Stimulated activated CD8-positive, alpha-beta memory T cell treated with anti-CD3 and anti-CD28 coated beads, Interleukin-4, amount 100 ng/mL, for 48 hours (primary cell): ENCODE results near the gene SHROOM3.
A peak's percentile ranks its signal among the peaks of the same experiment; 100 is the strongest.

Source experiments
- DNase-seq: peaks from one replicate; pipeline ENCODE4 v3.0.0-alpha.2; 2020

SHROOM3 gene

GRCh38 chr4:76733068-76733771 lies 298.2 kb downstream of the SHROOM3 start:
- DNase-seq: no peak

GRCh38 chr4:76736414-76736813 lies 301.4 kb downstream of the SHROOM3 start:
- DNase-seq: no peak

DNA sequence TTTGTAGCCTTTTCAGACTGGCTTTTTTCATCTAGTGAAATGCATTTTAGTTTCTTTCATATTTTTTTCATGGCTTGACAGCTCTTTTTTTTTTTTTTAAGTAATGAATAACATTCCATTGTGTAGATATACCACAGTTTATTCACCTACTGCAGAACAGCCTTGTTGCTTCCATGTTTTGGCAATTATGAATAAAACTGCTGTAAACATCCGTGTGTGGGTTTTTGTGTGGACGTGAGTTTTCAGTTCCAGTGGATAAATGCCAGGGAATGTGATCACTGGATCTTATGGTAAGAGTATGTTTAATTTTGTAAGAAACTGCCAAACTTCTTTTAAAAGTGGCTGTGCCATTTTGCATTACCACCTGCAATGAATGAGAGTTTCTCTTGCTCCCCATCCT lies 302.2 kb downstream of the SHROOM3 start:
- DNase-seq: no peak

DNA sequence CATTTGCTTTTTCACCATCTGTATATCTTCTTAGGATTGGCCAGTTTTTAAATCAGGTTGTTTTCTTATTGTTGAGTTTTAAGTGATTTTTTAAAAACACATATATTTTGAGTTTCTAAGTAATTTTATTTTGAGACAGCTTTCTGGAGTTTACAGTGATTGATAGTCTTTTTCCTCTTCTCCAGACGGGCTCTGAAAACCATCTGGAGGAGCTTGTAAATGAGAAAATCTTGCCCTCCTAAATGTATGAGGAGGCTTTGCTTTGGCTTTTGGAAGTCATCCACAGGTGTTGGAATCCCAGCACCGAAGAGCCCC lies 302.7 kb downstream of the SHROOM3 start:
- DNase-seq: no peak

- peak; percentile 46 for DNase-seq
Observed at GRCh38 chr4:76738086-76738931, 303.3 kb downstream of the SHROOM3 start.

DNA sequence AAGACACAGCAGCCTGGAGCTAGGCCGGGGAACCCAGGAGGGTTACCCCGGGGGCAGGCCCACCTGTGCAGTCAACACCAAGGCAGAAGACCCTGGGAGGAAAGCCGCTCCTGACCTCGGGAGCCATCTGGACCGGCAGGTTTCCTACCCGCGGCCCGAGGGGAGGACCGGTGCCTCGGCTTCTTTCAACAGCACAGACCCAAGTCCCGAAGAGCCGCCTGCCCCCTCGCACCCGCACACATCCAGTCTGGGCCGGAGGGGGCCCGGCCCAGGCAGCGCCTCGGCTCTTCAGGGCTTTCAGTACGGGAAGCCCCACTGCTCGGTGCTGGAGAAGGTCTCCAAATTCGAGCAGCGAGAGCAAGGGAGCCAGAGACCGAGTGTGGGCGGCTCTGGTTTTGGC lies 305.2 kb downstream of the SHROOM3 start:
- no peak for DNase-seq

GRCh38 chr4:76740866-76741662 lies 306.0 kb downstream of the SHROOM3 start:
- DNase-seq: no peak

- no peak for DNase-seq
Observed at GRCh38 chr4:76741663-76742020, 306.6 kb downstream of the SHROOM3 start.

GRCh38 chr4:76744241-76744921 lies 309.4 kb downstream of the SHROOM3 start:
- no peak for DNase-seq

- no peak for DNase-seq
Observed at GRCh38 chr4:76745240-76745639, 310.2 kb downstream of the SHROOM3 start.

GRCh38 chr4:76747563-76747962 lies 312.5 kb downstream of the SHROOM3 start:
- DNase-seq: no peak

DNA sequence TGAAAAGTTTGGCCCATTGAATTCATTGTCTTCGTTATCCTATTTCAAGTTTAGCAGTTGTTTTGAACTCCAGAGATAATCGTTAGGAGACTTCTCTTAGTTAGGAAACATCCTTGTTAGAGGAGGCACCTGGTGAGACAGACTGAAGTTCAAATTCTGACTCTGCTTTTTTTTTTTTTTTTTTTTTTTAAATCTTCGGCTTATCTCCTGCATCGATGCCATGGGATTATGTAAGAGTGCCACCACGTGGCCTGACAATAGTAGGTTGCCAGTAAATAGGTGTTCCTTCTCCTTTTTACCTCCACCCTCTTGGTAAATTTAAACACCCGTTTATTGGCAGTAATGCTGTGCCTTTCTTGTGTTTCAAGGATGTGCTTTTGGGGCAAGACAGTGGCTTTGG lies 313.6 kb downstream of the SHROOM3 start:
- no peak for DNase-seq

DNA sequence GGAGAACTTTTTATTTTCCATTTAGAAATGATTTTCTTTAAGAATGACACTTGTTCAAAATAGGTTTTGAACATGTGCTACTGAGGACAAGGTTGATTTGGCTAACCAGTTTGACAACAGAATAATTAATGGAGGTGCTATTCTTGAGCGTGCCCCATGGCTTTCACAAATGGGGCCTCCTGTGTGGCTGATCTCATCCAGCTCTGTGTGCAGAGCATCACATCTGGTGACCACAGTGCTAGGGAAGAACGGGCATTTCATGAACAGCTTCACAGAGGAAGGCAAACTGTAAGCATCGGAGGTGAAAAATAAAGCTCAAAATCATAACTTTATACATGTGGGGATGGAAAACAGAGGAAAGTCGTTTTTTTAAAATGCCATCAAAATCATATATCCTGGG lies 314.3 kb downstream of the SHROOM3 start:
- no peak for DNase-seq

- DNase-seq: no peak
Observed at GRCh38 chr4:76750716-76751115, 315.7 kb downstream of the SHROOM3 start.

- no peak for DNase-seq
Observed at GRCh38 chr4:76751612-76752343, 316.7 kb downstream of the SHROOM3 start.

GRCh38 chr4:76752861-76753501 lies 318.0 kb downstream of the SHROOM3 start:
- no peak for DNase-seq

DNA sequence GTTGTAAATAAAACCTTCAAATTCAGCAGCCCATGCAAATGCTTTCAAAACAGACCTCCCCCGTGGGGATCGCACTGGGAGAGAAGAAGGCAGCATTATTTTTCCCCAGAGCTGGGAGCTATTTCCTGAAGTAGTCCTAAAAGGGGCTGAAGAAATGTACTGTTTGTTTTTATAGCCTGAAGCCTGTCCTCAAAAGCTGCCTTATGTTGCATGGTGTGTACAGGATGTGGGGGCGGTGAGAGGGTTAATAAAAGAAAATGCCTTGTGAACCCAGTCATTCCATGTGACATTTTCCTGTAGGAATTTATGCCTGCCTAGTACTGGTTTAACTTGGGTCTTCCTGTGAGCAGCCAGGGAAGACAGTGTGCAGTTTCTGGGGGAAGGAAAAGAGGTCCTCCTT lies 318.8 kb downstream of the SHROOM3 start:
- no peak for DNase-seq

GRCh38 chr4:76754439-76754838 lies 319.4 kb downstream of the SHROOM3 start:
- DNase-seq: no peak

DNA sequence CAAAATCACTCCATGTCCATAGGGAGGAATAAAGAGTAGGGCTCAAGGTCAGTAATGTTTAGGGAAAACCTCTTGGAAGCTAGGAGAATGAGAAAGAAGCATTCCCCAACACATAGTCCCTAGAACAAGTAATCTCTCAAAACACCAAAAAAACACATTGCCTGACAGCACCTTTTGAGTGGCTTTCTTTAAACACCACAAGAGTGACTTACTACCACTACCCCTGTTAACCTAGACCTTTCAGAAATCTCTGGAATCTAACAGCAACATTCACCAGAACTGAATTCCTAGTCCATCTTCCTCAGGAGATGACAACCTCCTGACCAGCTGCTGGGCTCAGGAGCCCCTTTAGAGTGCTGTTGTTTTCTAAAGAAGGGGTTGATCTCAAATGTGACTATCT lies 320.7 kb downstream of the SHROOM3 start:
- DNase-seq: no peak

DNA sequence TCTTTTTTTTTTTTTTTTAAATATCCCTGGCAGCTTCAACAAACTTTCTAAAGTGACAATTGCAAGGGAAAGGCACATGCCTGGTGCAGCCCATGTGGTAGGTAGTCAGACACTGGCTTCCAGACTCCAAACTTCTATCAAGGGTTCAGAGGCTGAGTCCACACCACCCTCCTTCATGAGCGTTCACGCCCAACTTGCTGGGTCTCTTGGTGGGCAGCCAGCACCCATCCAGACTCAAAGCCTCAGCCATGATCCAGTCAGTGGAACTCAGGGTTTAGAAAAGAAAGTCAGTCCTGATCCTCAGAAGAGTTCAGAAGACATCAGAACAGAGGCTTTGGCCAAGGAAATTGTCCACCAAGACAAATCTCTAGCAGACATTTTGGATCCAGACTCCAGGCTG lies 321.4 kb downstream of the SHROOM3 start:
- no peak for DNase-seq

DNA sequence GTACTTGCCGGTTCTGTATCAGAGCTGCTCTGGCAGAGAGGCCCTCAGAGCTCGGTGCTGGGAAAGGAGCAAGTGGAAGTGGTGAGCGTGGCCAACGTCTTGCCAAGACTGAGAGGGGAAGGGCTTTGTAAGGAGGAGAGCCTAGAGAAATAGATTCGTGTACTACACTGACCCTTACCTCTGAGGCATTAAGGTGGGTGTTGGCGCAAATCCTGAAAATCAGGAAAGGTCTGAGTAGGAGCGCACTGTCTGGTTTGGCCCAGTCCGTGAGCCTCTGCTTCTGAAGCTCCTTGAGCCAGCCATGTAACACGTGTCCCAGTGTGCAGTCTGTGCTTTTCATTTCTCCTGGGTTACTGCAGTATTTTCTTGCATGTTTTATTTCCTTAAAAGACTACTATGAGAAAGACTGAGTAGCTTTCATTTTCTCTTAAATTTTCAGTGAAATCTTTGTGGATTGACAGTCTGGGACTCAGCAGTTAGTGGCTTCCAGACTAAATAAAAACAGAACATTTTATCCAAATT lies 322.4 kb downstream of the SHROOM3 start:
- DNase-seq: no peak
